Mucosa of stomach (tissue), 1 donor: ENCODE data around the gene DOCK10.

Source experiments
- H3K27me3 ChIP-seq: one replicate; pipeline ENCODE4 v1.7.0; 2013; ENCODE audit warnings: mild to moderate bottlenecking, low read length; ENCODE audit not compliant: control insufficient read depth, insufficient read depth
- H3K36me3 ChIP-seq: one replicate; pipeline ENCODE4 v1.7.0; 2013; ENCODE audit warnings: low read length; ENCODE audit not compliant: control insufficient read depth, insufficient read depth
- H3K4me1 ChIP-seq: one replicate; pipeline ENCODE4 v1.7.0; 2013; ENCODE audit warnings: mild to moderate bottlenecking, low read length; ENCODE audit not compliant: control insufficient read depth, insufficient read depth
- H3K4me3 ChIP-seq: one replicate; pipeline ENCODE4 v1.7.0; 2013; ENCODE audit warnings: low read length
- H3K9ac ChIP-seq: one replicate; pipeline ENCODE4 v1.7.0; 2013; ENCODE audit warnings: mild to moderate bottlenecking, low read length, moderate library complexity
- H3K9me3 ChIP-seq: one replicate; pipeline ENCODE4 v1.7.0; 2013; ENCODE audit warnings: mild to moderate bottlenecking, low read length, moderate library complexity; ENCODE audit not compliant: control insufficient read depth
- donor health status: Pancreatic carcinoma.

The DOCK10 gene

DNA sequence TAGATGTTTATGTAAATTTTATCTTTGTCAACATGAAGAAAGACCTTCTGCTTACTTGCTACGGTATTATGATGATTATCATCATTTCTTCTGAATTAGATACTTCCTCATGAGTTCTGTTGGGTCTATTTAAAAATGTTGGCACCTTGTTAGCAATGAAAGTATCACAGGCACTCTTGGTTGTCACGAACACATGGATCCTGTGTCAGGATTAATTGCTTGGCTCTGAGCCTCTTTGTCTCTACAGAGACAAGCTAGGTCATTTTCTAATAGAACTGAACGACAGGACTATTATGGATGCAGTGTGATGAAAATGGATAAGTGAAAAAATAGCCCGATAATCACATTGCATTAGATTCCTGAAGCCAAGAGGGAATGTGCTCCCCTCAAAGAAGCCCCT, 110.3 kb downstream of the DOCK10 start:
- Histone ChIP-seq H3K9ac (no peak overlapping the region), H3K36me3 (no peaks in the 10 kb centered on the region), H3K4me3 (no peak overlapping the region), H3K9me3 (no peaks in the 10 kb centered on the region), H3K27me3 (no peaks in the 10 kb centered on the region), H3K4me1 (peaks cover 26% of the 10 kb centered on the region)

DNA sequence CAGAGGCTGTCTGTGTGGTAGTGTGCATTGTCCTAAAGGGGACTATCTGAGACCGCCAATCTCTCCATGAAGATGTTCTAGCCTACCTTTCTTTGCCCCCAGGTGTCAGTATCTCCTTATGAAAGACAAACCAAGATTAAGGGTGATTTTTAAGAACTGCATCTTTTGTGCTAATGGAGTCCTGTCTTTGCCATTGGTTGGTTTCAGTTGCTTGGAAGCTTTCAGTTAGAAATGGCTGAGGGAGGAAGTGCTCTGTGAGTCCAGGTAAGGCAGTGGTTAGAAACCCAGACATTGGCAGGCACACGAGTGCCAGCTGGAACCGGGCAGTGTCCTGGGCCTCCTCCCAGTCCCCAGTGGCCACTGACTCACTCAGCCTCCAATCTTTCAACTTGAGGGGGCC, 111.3 kb downstream of the DOCK10 start:
- H3K36me3 ChIP-seq: no peaks in the 10 kb centered on the region
- peaks cover 36% of the 10 kb centered on the region for H3K4me1 ChIP-seq
- H3K9ac ChIP-seq: no peak overlapping the region
- H3K9me3 ChIP-seq: no peaks in the 10 kb centered on the region
- no peak overlapping the region for H3K4me3 ChIP-seq
- H3K27me3 ChIP-seq: no peaks in the 10 kb centered on the region

DNA sequence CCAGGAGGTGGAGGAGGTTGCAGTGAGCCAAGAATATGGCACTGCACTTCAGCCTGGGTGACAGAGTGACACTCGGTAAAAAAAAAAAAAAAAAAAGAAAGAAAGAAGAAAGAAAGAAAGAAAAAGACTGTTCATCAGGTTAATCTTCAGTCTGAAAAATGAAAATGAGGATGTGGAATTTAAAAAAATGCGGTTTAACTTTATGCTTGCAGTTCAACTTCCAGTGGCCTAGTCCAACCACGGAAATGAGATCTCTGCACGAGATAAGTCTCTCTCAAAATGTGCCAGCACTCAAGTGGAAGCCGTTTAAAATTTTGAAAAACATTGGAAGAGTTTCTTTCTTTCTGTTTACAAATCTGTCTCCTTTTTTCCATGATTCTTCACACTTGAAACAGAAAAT, 112.1 kb downstream of the DOCK10 start:
- Histone ChIP-seq H3K9me3 (no peaks in the 10 kb centered on the region), H3K27me3 (no peaks in the 10 kb centered on the region), H3K36me3 (no peaks in the 10 kb centered on the region), H3K9ac (no peak overlapping the region), H3K4me1 (peaks cover 43% of the 10 kb centered on the region), H3K4me3 (no peak overlapping the region)

DNA sequence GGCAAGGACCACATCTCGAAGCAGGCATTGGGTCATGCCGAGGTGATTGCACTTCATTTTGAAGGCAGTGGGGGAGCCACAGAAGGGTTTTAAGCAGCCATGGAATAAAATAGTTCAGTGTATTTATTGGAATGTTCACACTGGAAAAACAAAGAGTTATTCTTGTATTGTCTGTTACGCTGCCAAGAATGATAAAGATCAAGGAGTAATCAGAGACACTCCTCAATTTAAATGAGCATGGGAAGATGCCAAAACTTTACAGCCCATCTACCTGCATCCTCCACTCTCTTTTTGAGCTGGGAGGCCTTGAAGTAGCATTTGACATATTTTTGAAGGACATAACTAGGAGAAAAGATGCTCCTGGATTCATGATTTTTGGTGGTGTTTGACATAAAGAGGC, 112.8 kb downstream of the DOCK10 start:
- Histone ChIP-seq H3K36me3 (no peaks in the 10 kb centered on the region), H3K27me3 (no peaks in the 10 kb centered on the region), H3K4me3 (no peak overlapping the region), H3K9ac (no peak overlapping the region), H3K9me3 (no peaks in the 10 kb centered on the region), H3K4me1 (peaks cover 43% of the 10 kb centered on the region)

DNA sequence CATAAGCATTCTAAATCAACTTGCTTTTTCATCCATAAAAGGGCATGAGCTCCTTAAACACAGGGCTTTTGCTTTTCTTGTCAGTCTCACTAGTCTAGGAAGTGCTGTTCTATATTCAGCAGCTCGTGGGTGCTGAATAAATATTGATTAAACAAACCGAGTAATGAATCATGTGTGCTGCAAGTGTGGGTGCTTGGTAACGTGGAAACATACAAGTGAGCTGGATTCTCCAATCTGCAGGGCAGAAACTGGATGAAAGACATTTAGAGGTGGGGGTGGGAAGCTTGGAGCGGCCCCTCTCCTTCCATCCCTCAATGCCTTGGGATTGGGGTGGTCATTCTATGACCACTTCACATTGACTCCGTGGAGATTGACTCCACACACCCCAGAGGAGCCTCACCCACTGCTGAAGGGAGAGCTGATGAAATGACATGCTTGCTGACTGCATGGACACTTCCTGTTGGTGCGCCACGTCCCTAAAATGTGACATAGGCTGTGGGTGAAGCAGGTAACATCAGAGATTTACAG, 114.6 kb downstream of the DOCK10 start:
- H3K4me3 ChIP-seq: no peak overlapping the region
- no peaks in the 10 kb centered on the region for H3K36me3 ChIP-seq
- H3K9me3 ChIP-seq: no peaks in the 10 kb centered on the region
- peak overlapping the region; percentile 63 for H3K9ac ChIP-seq
- H3K4me1 ChIP-seq: peaks cover 43% of the 10 kb centered on the region
- no peaks in the 10 kb centered on the region for H3K27me3 ChIP-seq

DNA sequence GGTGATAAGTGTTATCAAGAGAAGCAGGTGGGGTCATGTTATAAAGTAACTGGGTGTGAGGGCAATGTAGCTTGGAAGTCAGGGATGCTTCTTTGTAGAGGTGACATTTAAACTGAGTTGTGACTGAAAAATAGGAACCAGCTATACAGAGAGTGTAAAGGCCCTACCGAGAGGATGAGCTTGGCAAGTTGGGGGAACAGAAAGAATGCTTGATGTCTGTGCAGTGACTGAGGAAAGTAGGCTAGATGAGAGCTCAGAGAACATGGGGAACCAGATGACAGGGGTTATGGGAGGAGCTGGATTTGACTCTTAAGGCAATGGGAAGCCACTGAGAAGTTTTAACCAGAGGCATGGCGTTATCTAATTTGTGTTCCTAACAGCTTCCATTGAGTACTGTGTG, 115.3 kb downstream of the DOCK10 start:
- H3K4me1 ChIP-seq: peaks cover 43% of the 10 kb centered on the region
- H3K9ac ChIP-seq: peak overlapping the region; percentile 63
- no peaks in the 10 kb centered on the region for H3K9me3 ChIP-seq
- no peaks in the 10 kb centered on the region for H3K36me3 ChIP-seq
- no peaks in the 10 kb centered on the region for H3K27me3 ChIP-seq
- no peak overlapping the region for H3K4me3 ChIP-seq

DNA sequence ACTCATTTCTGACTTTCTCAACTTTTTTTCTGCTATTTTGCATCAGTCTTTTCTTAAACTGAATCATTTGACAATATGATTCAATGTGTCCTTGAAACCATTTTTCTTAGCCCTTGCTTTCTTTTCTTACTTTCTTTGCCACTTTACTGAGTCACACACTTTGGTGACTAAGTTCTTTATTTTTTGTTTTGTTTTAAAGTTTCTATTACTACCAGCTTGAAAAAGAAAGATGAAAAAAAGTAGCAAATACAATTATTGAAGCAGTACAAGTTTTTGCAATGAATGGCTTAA, 116.5 kb downstream of the DOCK10 start:
- no peaks in the 10 kb centered on the region for H3K27me3 ChIP-seq
- no peak overlapping the region for H3K9ac ChIP-seq
- H3K9me3 ChIP-seq: no peaks in the 10 kb centered on the region
- no peak overlapping the region for H3K4me3 ChIP-seq
- no peaks in the 10 kb centered on the region for H3K36me3 ChIP-seq
- H3K4me1 ChIP-seq: peaks cover 43% of the 10 kb centered on the region

DNA sequence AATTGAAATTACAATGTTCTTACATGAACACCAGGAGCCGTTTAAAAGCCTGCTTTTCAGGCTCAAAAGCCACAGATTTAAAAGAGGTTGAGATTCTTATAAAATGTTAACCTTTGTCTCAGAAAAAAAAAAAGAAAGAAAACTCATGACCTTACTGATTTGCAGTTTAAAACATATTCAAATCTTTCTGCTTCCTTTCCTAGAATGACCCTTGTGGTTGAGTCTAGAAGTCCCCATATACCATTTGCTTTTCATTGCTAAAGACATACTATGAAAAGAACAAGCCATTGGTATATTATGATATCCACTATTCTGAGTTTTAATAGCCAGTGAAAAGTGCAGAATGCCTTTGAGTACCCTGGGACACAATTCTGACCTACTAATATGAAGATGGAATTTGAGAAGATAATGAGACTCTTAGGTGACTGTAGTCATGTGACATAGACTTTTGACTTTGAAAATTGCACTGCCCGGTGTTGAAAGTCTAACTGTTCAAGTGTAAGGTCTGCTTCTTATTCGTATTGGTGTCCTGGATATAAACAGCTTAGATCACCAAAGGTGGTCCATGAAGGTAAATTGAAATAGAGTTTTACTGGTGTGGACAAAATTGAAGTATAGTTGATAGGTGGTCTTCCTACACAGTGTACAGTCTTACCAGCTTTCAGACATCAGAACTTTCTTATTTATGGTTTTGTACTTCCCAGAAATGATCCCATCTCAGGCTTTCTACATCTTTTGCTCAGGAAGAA, 117.0 kb downstream of the DOCK10 start:
- no peaks in the 10 kb centered on the region for H3K36me3 ChIP-seq
- H3K9me3 ChIP-seq: no peaks in the 10 kb centered on the region
- H3K27me3 ChIP-seq: no peaks in the 10 kb centered on the region
- H3K4me1 ChIP-seq: peaks cover 43% of the 10 kb centered on the region
- no peak overlapping the region for H3K9ac ChIP-seq
- H3K4me3 ChIP-seq: no peak overlapping the region

DNA sequence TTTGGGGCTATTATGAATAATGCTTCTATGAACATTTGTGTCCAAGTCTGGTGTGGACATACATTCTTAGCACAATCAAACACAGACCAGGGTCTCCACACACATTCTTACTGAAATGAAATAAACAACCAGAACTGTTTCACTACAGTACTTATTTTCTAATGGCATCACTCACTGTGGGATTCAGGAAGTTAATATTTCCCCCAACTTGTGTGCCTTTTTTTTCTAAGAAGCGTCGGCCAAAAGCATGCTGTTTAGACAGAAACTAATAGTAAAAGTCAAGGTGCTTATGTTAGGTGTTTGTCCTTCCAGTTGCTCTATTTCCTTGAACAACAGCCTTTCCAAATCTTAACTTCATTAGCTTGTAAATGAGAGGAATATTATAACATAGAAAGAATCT, 117.6 kb downstream of the DOCK10 start:
- Histone ChIP-seq H3K9me3 (no peaks in the 10 kb centered on the region), H3K27me3 (no peaks in the 10 kb centered on the region), H3K4me1 (peaks cover 42% of the 10 kb centered on the region), H3K36me3 (no peaks in the 10 kb centered on the region), H3K4me3 (no peak overlapping the region), H3K9ac (no peak overlapping the region)

DNA sequence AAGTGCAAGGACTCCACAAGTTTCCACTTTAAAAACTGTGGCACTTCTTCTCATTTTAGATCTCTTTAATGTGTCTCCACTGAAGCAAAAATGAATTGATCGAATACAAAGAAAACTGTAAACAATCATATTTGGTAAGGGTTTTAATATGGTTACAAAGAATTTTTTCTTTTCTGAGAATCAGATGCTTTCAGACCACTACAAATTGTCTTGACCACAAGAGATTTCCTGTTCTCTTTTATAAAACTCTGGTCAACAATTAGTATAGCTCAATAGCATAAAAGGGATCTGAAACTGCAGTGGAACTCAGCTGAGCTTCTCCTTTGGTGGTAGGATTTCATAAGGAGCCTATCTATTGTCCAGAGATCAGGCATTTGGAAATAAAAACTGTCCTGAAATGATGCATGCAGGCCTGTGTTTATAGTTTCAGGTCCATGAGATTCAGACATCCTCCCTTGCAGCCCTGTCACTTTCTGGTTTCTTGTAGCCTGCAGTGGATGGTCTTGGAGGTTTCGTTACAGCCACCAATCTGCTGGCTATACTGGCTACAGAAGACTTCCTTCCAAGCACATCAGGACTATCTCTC, 120.0 kb downstream of the DOCK10 start:
- H3K4me1 ChIP-seq: peaks cover 19% of the 10 kb centered on the region
- no peak overlapping the region for H3K9ac ChIP-seq
- H3K4me3 ChIP-seq: no peak overlapping the region
- H3K9me3 ChIP-seq: no peaks in the 10 kb centered on the region
- H3K27me3 ChIP-seq: no peaks in the 10 kb centered on the region
- no peaks in the 10 kb centered on the region for H3K36me3 ChIP-seq

DNA sequence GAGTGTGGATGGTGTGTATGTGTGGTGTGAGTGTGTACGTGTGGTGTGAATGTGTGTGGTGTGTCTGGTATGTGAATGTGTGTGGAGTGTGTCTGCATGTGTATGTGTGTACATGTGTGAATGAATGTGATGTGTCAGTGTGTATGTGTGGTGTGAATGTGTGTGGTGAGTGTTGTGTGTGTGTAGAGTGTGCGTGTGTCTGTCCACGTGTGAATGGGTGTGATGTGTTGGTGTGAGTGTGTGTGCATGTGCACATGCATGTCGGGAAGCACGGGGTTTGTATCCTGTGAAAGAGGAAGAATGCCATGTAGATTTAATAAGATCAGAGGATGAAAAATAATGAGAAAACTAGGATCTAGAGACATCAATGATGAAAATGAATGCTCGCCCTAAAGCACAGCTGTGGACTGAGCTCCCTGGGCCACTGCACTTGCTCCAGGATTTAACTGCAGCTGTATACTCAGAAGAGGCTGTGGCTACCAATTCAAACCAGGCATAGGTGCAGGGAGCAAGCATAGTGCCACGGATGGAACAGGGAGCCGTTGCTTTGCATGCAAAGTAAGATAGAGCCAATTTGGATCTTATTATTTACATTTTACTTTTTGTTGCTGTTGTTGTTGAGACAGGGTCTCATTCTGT, 122.7 kb downstream of the DOCK10 start:
- Histone ChIP-seq H3K27me3 (no peaks in the 10 kb centered on the region), H3K9ac (no peak overlapping the region), H3K4me1 (no peaks in the 10 kb centered on the region), H3K9me3 (no peaks in the 10 kb centered on the region), H3K4me3 (no peak overlapping the region), H3K36me3 (no peaks in the 10 kb centered on the region)

DNA sequence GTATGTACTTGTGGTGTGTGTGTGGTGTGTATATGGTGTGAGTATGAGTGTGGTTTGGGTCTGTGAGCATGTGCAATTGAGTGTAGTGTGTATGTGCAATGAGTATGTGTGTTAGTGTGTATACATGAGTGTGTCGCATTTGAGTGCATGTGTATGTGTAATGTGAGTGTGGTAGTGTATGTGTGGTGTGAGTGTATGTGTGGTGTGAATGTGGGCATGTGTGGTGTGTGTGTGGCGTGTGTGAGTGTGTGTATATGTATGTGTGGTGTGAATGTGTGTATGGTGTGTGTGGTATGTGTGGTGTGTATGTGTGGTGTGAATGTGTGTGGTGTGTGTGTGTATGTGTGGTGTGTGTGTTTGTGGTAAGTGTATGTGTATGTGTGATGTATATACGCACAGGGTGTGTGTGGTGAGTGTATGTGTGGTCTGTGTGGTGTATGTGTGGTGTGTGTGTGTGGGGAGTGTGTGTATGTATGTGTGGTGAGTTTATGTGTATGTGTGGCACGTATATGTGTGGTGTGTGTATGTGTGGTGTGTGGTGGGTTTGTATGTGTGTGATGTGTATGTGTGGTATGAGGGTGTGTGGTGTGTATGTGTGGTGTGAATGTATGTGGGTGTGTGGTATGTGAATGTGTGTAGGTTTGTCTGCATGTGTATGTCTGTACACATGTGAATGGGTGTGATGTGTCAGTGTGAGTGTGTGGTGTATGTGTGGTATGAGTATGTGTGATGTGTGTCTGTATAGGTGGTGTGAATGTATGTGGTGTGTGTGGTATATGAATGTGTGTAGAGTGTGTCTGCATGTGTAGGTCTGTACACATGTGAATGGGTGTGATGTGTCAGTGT, 123.4 kb downstream of the DOCK10 start:
- H3K4me1 ChIP-seq: no peaks in the 10 kb centered on the region
- H3K4me3 ChIP-seq: no peak overlapping the region
- H3K27me3 ChIP-seq: no peaks in the 10 kb centered on the region
- no peak overlapping the region for H3K9ac ChIP-seq
- no peaks in the 10 kb centered on the region for H3K36me3 ChIP-seq
- H3K9me3 ChIP-seq: no peaks in the 10 kb centered on the region
